Tibial nerve (tissue), 4 donors: Measurements from ENCODE around the gene LCE2A. TPM values are rescaled to one million over a fixed set of nuclear protein-coding genes. Genes with fewer than 3 reads are reported as not detected.
"Not testable (repeated sequence)": the region's sequence is repeated elsewhere in the genome, so short reads cannot be mapped to it uniquely, and the experiment has no call there.

Source experiments
- DNase-seq, 2 donors: peaks; one replicate each; pipeline ENCODE4 v3.0.0-alpha.2; 2019; ENCODE audit warnings: low spot score in 2 of 2
- H3K27ac ChIP-seq, 4 donors: fragments of 200-600 bp; sonication (generic) in 3 of 4; one replicate each; pipeline ENCODE4 v1.5.1; 2017 to 2019; ENCODE audit warnings: mild to moderate bottlenecking in 1 of 4
- H3K27me3 ChIP-seq, 2 donors: fragments of 200-600 bp; sonication (generic) in 1 of 2; one replicate each; pipeline versions ENCODE4 v1.5.1 to v1.6.0; 2017 to 2019
- H3K36me3 ChIP-seq, 3 donors: fragments of 200-600 bp; sonication (generic); one replicate each; pipeline ENCODE4 v1.5.1; 2018 to 2019
- H3K4me1 ChIP-seq, 4 donors: fragments of 200-600 bp; sonication (generic) in 3 of 4; one replicate each; pipeline ENCODE4 v1.5.1; 2017 to 2019
- H3K4me3 ChIP-seq, 4 donors: fragments of 200-600 bp; sonication (generic) in 3 of 4; one replicate each; pipeline ENCODE4 v1.5.1; 2017 to 2019; ENCODE audit warnings: mild to moderate bottlenecking in 1 of 4, moderate library complexity in 1 of 4
- H3K9me3 ChIP-seq, 4 donors: fragments of 200-600 bp; sonication (generic) in 3 of 4; one replicate each; pipeline ENCODE4 v1.5.1; 2017 to 2019
- EP300 ChIP-seq, 2 donors: sonication (generic); formaldehyde crosslinking; IDR thresholded peaks; one replicate each; pipeline ENCODE4 v1.6.1; 2017; ENCODE audit warnings: antibody characterized with exemption in 2 of 2, mild to moderate bottlenecking in 1 of 2
- POLR2A ChIP-seq, 2 donors: fragments of 450-650 bp; IDR thresholded peaks; one replicate each; pipeline ENCODE4 v1.6.1; 2017; ENCODE audit warnings: antibody characterized with exemption in 2 of 2, mild to moderate bottlenecking in 2 of 2, moderate library complexity in 2 of 2
- WGBS, 2 donors: methylation state at CpG; one replicate each; pipeline ENCODE4 v1.1.5; 2018; 5-methylcytosine and 5-hydroxymethylcytosine counted together
- total RNA-seq, 4 donors: library from RNA; depleted of rRNA; stranded (reverse); fragments of >200 nt; gene quantifications; one replicate each; pipeline ENCODE4 v1.1.0, GENCODE V29; 2016
- TF ChIP-seq, protein P1 (sequence below), 5 experiments: fragments of 200-600 bp in 3 of 5; fragments of 450-650 bp in 2 of 5; sonication (generic) in 3 of 5; IDR thresholded peaks; one replicate each; pipeline ENCODE4 v1.5.1; 2016 to 2019; ENCODE audit warnings: antibody characterized with exemption in 5 of 5, mild to moderate bottlenecking in 3 of 5, moderate library complexity in 2 of 5

Gene LCE2A
- total RNA-seq, 4 donors from 2014 or later, result not detected

DNA sequence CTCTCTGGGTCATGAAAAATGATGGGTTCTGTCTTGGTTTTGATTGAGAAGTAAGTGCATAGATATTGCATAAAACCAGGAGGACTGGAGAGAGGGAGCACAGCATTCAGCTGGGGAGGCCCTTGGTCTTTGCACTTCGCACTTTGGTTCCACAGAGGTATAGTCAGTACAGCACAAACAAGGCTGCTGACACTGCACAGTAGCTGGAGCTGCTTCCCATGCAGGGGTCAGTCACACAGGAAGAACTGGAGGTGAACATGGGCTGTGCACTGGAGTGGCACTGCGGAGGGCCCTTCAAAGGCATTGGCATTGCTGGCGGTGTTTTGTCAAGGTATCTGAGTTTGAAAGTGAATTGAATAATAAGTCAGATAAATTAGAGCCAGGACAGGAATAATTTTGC lies 39.5 kb upstream of the LCE2A start:
- DNase-seq, result no peak
- H3K4me3 ChIP-seq, result no peak overlapping the region
- H3K4me1 ChIP-seq, result no peaks in the 10 kb centered on the region
- no peak for TF ChIP-seq EP300 (IDR thresholded peaks at IDR 0.05)
- TF ChIP-seq, protein P1, sequence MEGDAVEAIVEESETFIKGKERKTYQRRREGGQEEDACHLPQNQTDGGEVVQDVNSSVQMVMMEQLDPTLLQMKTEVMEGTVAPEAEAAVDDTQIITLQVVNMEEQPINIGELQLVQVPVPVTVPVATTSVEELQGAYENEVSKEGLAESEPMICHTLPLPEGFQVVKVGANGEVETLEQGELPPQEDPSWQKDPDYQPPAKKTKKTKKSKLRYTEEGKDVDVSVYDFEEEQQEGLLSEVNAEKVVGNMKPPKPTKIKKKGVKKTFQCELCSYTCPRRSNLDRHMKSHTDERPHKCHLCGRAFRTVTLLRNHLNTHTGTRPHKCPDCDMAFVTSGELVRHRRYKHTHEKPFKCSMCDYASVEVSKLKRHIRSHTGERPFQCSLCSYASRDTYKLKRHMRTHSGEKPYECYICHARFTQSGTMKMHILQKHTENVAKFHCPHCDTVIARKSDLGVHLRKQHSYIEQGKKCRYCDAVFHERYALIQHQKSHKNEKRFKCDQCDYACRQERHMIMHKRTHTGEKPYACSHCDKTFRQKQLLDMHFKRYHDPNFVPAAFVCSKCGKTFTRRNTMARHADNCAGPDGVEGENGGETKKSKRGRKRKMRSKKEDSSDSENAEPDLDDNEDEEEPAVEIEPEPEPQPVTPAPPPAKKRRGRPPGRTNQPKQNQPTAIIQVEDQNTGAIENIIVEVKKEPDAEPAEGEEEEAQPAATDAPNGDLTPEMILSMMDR (IDR thresholded peaks at IDR 0.05), result no peak
- no peak for TF ChIP-seq POLR2A (IDR thresholded peaks at IDR 0.05)
- no peaks in the 10 kb centered on the region for H3K9me3 ChIP-seq
- H3K27ac ChIP-seq, result no peak overlapping the region
- H3K27me3 ChIP-seq, result no peaks in the 10 kb centered on the region
- H3K36me3 ChIP-seq, result no peaks in the 10 kb centered on the region
- WGBS, 2 donors, result 90 to 96% methylated on average over 3 of the region's 3 CpGs

DNA sequence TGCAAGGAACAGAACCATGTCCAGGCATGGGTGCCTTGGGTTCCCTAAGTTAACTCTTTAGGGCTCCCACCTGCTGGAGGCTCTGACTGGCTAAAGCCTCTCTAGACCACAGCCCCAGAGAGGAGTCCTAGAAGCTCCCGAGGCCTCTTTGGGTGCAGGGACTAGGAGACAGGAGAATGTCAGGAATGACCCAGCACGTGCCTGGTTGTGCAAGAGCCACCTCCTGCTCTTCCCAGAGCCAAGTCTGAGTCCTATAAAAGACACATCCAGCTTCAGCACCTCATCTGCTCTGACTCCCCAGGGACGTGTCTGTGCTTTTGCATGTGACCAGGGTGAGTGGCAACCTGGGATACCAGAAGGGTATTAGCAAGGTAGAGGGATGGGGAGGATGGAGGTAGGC lies 35.0 kb upstream of the LCE2A start, which contains the start of gene LCE2D:
Gene LCE2D, plus strand, starts transcription at position 283 of the 400 bp plus-strand sequence. CDS start 726 bp downstream, outside the sequence.
- Histone ChIP-seq H3K4me1 (no peaks in the 10 kb centered on the region), H3K36me3 (no peaks in the 10 kb centered on the region), H3K27ac (no peak within 1 kb of the TSS), H3K9me3 (no peaks in the 10 kb centered on the region), H3K27me3 (no peaks in the 10 kb centered on the region), H3K4me3 (no peak within 1 kb of the TSS)
- TF ChIP-seq EP300 (IDR thresholded peaks at IDR 0.05), result no peak
- TF ChIP-seq, protein P1 (IDR thresholded peaks at IDR 0.05), result no peak
- TF ChIP-seq POLR2A (IDR thresholded peaks at IDR 0.05), result no peak
- WGBS, 2 donors, result 69 to 76% methylated on average over 3 of the region's 3 CpGs
- no peak for DNase-seq

DNA sequence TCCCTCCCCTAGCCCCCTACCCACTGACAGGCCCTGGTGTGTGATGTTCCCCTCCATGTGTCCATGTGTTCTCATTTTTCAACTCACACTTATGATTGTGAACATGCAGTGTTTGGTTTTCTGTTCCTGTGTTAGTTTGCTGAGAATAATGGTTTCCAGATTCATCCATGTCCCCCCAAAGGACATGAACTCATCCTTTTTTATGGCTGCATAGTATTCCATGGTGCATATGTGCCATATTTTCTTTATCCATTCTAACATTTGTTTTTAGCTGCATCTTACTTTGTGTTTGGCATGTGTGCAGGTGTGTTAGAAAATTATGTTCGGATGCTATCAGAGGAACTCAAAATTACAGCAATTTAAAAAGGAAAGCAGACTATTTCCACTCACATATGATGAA lies 32.0 kb upstream of the LCE2A start:
- not testable (repeated sequence) for H3K4me1 ChIP-seq, DNase-seq, H3K9me3 ChIP-seq, H3K36me3 ChIP-seq, H3K27ac ChIP-seq, H3K4me3 ChIP-seq, H3K27me3 ChIP-seq
- 86 to 92% methylated on average over 1 of the region's 1 CpG for WGBS, 2 donors

DNA sequence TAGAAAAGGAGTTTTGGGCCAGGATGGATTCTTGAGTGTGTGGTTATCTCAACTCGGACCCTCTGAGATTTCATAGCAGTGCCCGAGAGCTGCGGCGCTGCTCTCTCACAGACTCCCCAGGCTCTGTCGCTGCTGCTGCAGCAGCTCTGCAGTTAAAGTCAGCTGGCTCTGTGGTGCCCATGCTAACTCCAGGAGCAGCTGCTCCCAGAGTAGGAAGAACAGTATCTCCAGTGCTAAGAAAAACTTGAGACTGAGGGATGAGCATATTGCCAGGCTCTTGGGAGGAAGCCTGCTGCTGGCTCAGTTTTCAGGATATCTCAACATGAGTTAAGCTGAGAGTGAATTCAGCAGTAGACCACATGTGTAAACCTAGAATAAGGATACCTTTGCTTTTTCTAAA lies 30.5 kb upstream of the LCE2A start:
- Histone ChIP-seq H3K36me3 (no peaks in the 10 kb centered on the region), H3K27me3 (no peaks in the 10 kb centered on the region), H3K4me1 (no peaks in the 10 kb centered on the region), H3K9me3 (no peaks in the 10 kb centered on the region), H3K27ac (no peak overlapping the region), H3K4me3 (no peak overlapping the region)
- no peak for TF ChIP-seq POLR2A (IDR thresholded peaks at IDR 0.05)
- TF ChIP-seq, protein P1 (IDR thresholded peaks at IDR 0.05), result no peak
- TF ChIP-seq EP300 (IDR thresholded peaks at IDR 0.05), result no peak
- no peak for DNase-seq
- 88 to 93% methylated on average over 5 of the region's 5 CpGs for WGBS, 2 donors

DNA sequence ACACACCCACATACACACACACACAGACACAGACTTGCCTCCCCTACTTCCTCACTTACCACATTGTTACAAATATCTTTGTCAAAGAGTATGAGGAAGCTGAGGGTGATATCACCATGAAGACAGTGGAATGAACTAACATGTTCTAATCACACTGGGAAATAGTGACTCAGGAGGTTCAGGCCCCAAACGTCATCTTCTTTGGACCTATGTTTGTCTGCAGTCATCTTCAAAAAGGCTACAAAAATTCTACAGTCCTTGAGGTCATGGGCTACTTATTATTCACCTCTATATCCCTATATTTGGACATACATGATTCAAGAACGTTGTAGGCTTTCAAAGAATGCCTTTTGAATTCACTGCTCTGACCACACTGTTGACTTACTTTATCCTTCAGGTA lies 25.1 kb upstream of the LCE2A start:
- TF ChIP-seq, protein P1 (IDR thresholded peaks at IDR 0.05), result no peak
- TF ChIP-seq POLR2A (IDR thresholded peaks at IDR 0.05), result no peak
- no peak for TF ChIP-seq EP300 (IDR thresholded peaks at IDR 0.05)
- no peak overlapping the region for H3K4me3 ChIP-seq
- 38 to 55% methylated on average over 2 of the region's 2 CpGs for WGBS, 2 donors

DNA sequence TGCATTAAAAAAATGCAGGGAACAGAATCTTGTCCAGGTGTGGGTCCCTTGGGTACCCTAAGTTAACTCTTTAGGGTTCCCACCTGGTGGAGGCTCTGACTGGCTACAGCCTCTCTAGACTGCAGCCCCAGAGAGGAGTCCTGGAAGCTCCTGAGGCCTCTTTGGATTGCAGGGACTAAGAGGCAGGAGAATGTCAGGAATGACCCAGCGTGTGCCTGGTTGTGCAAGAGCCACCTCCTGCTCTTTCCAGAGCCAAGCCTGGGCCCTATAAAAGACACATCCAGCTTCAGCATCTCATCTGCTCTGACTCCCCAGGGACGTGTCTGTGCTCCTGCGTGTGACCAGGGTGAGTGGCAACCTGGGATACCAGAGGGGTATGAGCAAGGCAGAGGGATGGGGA lies 23.2 kb upstream of the LCE2A start, which contains the start of gene LCE2C:
Gene LCE2C, plus strand, starts transcription at position 297 of the 400 bp plus-strand sequence. CDS start 737 bp downstream, outside the sequence.
- 55 to 80% methylated on average over 3 of the region's 3 CpGs for WGBS, 2 donors
- not testable (repeated sequence) for H3K9me3 ChIP-seq, DNase-seq

More for the DNA sequence above, 25.1 kb upstream of the LCE2A start:
- Histone ChIP-seq H3K27me3 (no peaks in the 10 kb centered on the region), H3K27ac (no peak overlapping the region), H3K9me3 (no peaks in the 10 kb centered on the region), H3K4me1 (no peaks in the 10 kb centered on the region), H3K36me3 (no peaks in the 10 kb centered on the region)
- DNase-seq, result no peak

More for the DNA sequence above, 23.2 kb upstream of the LCE2A start, which contains the start of gene LCE2C:
- not testable (repeated sequence) for H3K27me3 ChIP-seq, H3K36me3 ChIP-seq, H3K27ac ChIP-seq, H3K4me3 ChIP-seq, H3K4me1 ChIP-seq
